Activated CD4-positive, alpha-beta T cell treated with anti-CD3 and anti-CD28 coated beads, Interleukin-2, Interleukin-6, amounts not matched to agents 100 ng/mL and 50 ng/mL, durations not matched to agents 16 hours and 8 hours (primary cell): ENCODE results near the gene CTNNA3.
"Not testable (repeated sequence)": the region's sequence is repeated elsewhere in the genome, so short reads cannot be mapped to it uniquely, and the experiment has no call there.

Source experiments
- DNase-seq: peaks from one replicate; pipeline ENCODE4 v3.0.0-alpha.2; 2020

CTNNA3 gene

GRCh38 chr10:66505003-66505657, 1190.9 kb downstream of the CTNNA3 start:
- no peak for DNase-seq

GRCh38 chr10:66501356-66501755, 1194.6 kb downstream of the CTNNA3 start:
- DNase-seq = no peak

- DNase-seq = no peak
Measured at GRCh38 chr10:66483966-66484365, 1212.0 kb downstream of the CTNNA3 start.

GRCh38 chr10:66472156-66472555, 1223.8 kb downstream of the CTNNA3 start:
- no peak for DNase-seq

- DNase-seq = no peak
Measured at GRCh38 chr10:66467042-66467441, 1229.0 kb downstream of the CTNNA3 start.

GRCh38 chr10:66466622-66467021, 1229.4 kb downstream of the CTNNA3 start:
- DNase-seq = no peak

- no peak for DNase-seq
Measured at GRCh38 chr10:66463611-66464010, 1232.4 kb downstream of the CTNNA3 start.

GRCh38 chr10:66457629-66458028, 1238.4 kb downstream of the CTNNA3 start:
- DNase-seq = no peak

- DNase-seq = no peak
Measured at GRCh38 chr10:66455304-66455703, 1240.7 kb downstream of the CTNNA3 start.

- no peak for DNase-seq
Measured at GRCh38 chr10:66440568-66440967, 1255.4 kb downstream of the CTNNA3 start.

GRCh38 chr10:66414943-66415342, 1281.1 kb downstream of the CTNNA3 start:
- no peak for DNase-seq

GRCh38 chr10:66405566-66405965, 1290.4 kb downstream of the CTNNA3 start:
- no peak for DNase-seq

GRCh38 chr10:66398669-66399068, 1297.3 kb downstream of the CTNNA3 start:
- DNase-seq = no peak

GRCh38 chr10:66394342-66395063, 1301.5 kb downstream of the CTNNA3 start:
- DNase-seq = no peak

GRCh38 chr10:66390926-66391325, 1305.1 kb downstream of the CTNNA3 start:
- DNase-seq = no peak

GRCh38 chr10:66381045-66381444, 1315.0 kb downstream of the CTNNA3 start:
- no peak for DNase-seq

GRCh38 chr10:66378117-66378876, 1317.7 kb downstream of the CTNNA3 start:
- DNase-seq = no peak

GRCh38 chr10:66368146-66368545, 1327.8 kb downstream of the CTNNA3 start:
- no peak for DNase-seq

GRCh38 chr10:66366163-66366562, 1329.8 kb downstream of the CTNNA3 start:
- DNase-seq = no peak

GRCh38 chr10:66365686-66366085, 1330.3 kb downstream of the CTNNA3 start:
- DNase-seq = no peak

GRCh38 chr10:66362522-66362921, 1333.5 kb downstream of the CTNNA3 start:
- DNase-seq = no peak

GRCh38 chr10:66353822-66354221, 1342.2 kb downstream of the CTNNA3 start:
- DNase-seq = not testable (repeated sequence)

- no peak for DNase-seq
Measured at GRCh38 chr10:66353422-66353821, 1342.6 kb downstream of the CTNNA3 start.
